SK-N-SH (cell line): ENCODE results near the gene ZAP70. TPM values are rescaled to one million over a fixed set of nuclear protein-coding genes. Genes with fewer than 3 reads are reported as not detected.

Experiments
- CTCF ChIA-PET: fragments of 300-600, 350-600 bp; formaldehyde crosslinking; extraction: SDS; loops from one replicate; lab custom pipeline; 2021; lab: Yijun Ruan, JAX
- POLR2A ChIA-PET: fragments of 350-600 bp; sonication (Branson Sonifier 250); formaldehyde crosslinking; extraction: SDS; loops from one replicate; lab custom pipeline; 2020; ENCODE audit warnings: antibody characterized with exemption, inconsistent platforms; lab: Yijun Ruan, JAX
- DNase-seq: peaks from one replicate; pipeline ENCODE4 v3.0.0; 2012
- H2AFZ ChIP-seq: fragments of 200-600 bp; sonication (generic); 2 replicates; pipeline ENCODE4 v1.8.1; 2016; ENCODE audit warnings: antibody characterized with exemption, mild to moderate bottlenecking, low read depth
- H3F3A ChIP-seq: fragments of 200-600 bp; sonication (generic); replicated peaks from 2 replicates; pipeline ENCODE3; 2016; ENCODE audit warnings: antibody characterized with exemption, mild to moderate bottlenecking; ENCODE audit not compliant: insufficient read depth
- H3K27ac ChIP-seq, 2 experiments: fragments of 200-500 bp in 1 of 2; fragments of 200-600 bp in 1 of 2; sonication (Bioruptor generic) in 1 of 2; sonication (generic), shearing (Covaris generic) in 1 of 2; 2 replicates each; pipeline versions ENCODE4 v1.5.1 to v1.6.1; 2014 to 2016; ENCODE audit warnings: low read depth in 2 of 2, inconsistent platforms in 1 of 2, low read length in 1 of 2, mild to moderate bottlenecking in 1 of 2, mixed read lengths in 1 of 2
- H3K27me3 ChIP-seq: fragments of 200-600 bp; sonication (generic), shearing (Covaris generic); 2 replicates; pipeline ENCODE4 v1.6.1; 2016; ENCODE audit warnings: mixed run types; ENCODE audit not compliant: insufficient read depth
- H3K36me3 ChIP-seq, 2 experiments: fragments of 200-500 bp in 1 of 2; fragments of 200-600 bp in 1 of 2; sonication (Bioruptor generic) in 1 of 2; sonication (generic) in 1 of 2; replicated peaks in 1 of 2; 2 replicates each; pipeline versions ENCODE3 to v1.5.1; 2014 to 2016; ENCODE audit warnings: low read length in 1 of 2, mild to moderate bottlenecking in 1 of 2; ENCODE audit not compliant: insufficient read depth in 2 of 2, control insufficient read depth in 1 of 2
- H3K4me1 ChIP-seq, 2 experiments: fragments of 200-500 bp in 1 of 2; fragments of 200-600 bp in 1 of 2; sonication (Bioruptor generic) in 1 of 2; sonication (generic), shearing (Covaris generic) in 1 of 2; 2 replicates each; pipeline versions ENCODE4 v1.5.1 to v1.6.1; 2014 to 2016; ENCODE audit warnings: low read depth in 1 of 2, low read length in 1 of 2, mixed run types in 1 of 2; ENCODE audit not compliant: insufficient read depth in 2 of 2, control insufficient read depth in 1 of 2
- H3K4me2 ChIP-seq: fragments of 200-600 bp; sonication (generic), shearing (Covaris generic); 2 replicates; pipeline ENCODE4 v1.6.1; 2017; ENCODE audit warnings: mixed run types
- H3K4me3 ChIP-seq, 2 experiments: fragments of 200-500 bp in 1 of 2; fragments of 200-600 bp in 1 of 2; sonication (Bioruptor generic) in 1 of 2; sonication (generic), shearing (Covaris generic) in 1 of 2; 2 replicates each; pipeline versions ENCODE4 v1.5.1 to v1.8.1; 2014 to 2016; ENCODE audit warnings: low read depth in 2 of 2, inconsistent platforms in 1 of 2, low read length in 1 of 2, mild to moderate bottlenecking in 1 of 2, mixed read lengths in 1 of 2, moderate library complexity in 1 of 2
- H3K79me2 ChIP-seq: fragments of 200-600 bp; sonication (generic); 2 replicates; pipeline ENCODE4 v1.8.1; 2017; ENCODE audit warnings: mild to moderate bottlenecking; ENCODE audit not compliant: insufficient read depth
- H3K9ac ChIP-seq: fragments of 200-600 bp; sonication (generic); 2 replicates; pipeline ENCODE4 v1.6.1; 2017; ENCODE audit warnings: mixed run types
- H3K9me2 ChIP-seq: fragments of 200-600 bp; sonication (generic); 2 replicates; pipeline ENCODE4 v1.6.1; 2017; ENCODE audit warnings: mixed run types
- H3K9me3 ChIP-seq: fragments of 200-600 bp; sonication (generic); 2 replicates; pipeline ENCODE4 v1.6.1; 2017; ENCODE audit warnings: mixed run types, mild to moderate bottlenecking, moderate library complexity
- H4K20me1 ChIP-seq: fragments of 200-600 bp; sonication (generic); 2 replicates; pipeline ENCODE4 v1.6.1; 2017; ENCODE audit warnings: mild to moderate bottlenecking, mixed run types; ENCODE audit not compliant: insufficient read depth
- EZH2phosphoT487 ChIP-seq: fragments of 200-600 bp; sonication (generic); IDR thresholded peaks from 2 replicates; pipeline ENCODE4 v1.6.1; 2017; ENCODE audit warnings: low read depth, mixed run types, mild to moderate bottlenecking, antibody characterized with exemption, moderate library complexity, borderline replicate concordance
- FOXM1 ChIP-seq: IDR thresholded peaks from 2 replicates; pipeline ENCODE4 v1.4.0; 2012; ENCODE audit warnings: low read depth, mild to moderate bottlenecking
- GABPA ChIP-seq: IDR thresholded peaks from 2 replicates; pipeline ENCODE4 v1.4.0; 2012; ENCODE audit warnings: low read depth, mild to moderate bottlenecking
- GATA2 ChIP-seq: sonication (generic); formaldehyde crosslinking; IDR thresholded peaks from 2 replicates; pipeline ENCODE4 v1.5.0; 2020; ENCODE audit warnings: mild to moderate bottlenecking, missing genetic modification reagents
- IRF3 ChIP-seq: fragments of 150-350 bp; IDR thresholded peaks from 2 replicates; pipeline ENCODE4 v1.6.1; 2016; ENCODE audit warnings: mild to moderate bottlenecking, low read depth, low read length
- JUND ChIP-seq: IDR thresholded peaks from 2 replicates; pipeline ENCODE4 v1.4.0; 2012
- MXI1 ChIP-seq: IDR thresholded peaks from 2 replicates; pipeline ENCODE4 v1.6.1; 2012; ENCODE audit warnings: mild to moderate bottlenecking, low read depth, low read length, improper control_type of control experiment
- NRF1 ChIP-seq: IDR thresholded peaks from 2 replicates; pipeline ENCODE4 v1.6.1; 2012; ENCODE audit warnings: low read depth, mild to moderate bottlenecking, low read length
- REST ChIP-seq: IDR thresholded peaks from 2 replicates; pipeline ENCODE4 v1.6.1; 2012; ENCODE audit warnings: mild to moderate bottlenecking, low read depth, low read length, moderate library complexity
- SMC3 ChIP-seq: IDR thresholded peaks from 2 replicates; pipeline ENCODE4 v1.6.1; 2012; ENCODE audit warnings: low read depth, low read length, improper control_type of control experiment
- TAF1 ChIP-seq: IDR thresholded peaks from 2 replicates; pipeline ENCODE4 v1.6.1; 2012; ENCODE audit warnings: low read depth, mild to moderate bottlenecking, low read length, moderate library complexity, borderline replicate concordance
- TCF12 ChIP-seq: IDR thresholded peaks from 2 replicates; pipeline ENCODE4 v1.4.0; 2012
- USF1 ChIP-seq: IDR thresholded peaks from 2 replicates; pipeline ENCODE4 v1.4.0; 2012; ENCODE audit warnings: low read depth, borderline replicate concordance
- USF2 ChIP-seq: fragments of 150-350 bp; IDR thresholded peaks from 2 replicates; pipeline ENCODE4 v1.6.1; 2017; ENCODE audit warnings: antibody characterized with exemption, low read length, low read depth, borderline replicate concordance
- YY1 ChIP-seq: IDR thresholded peaks from 2 replicates; pipeline ENCODE4 v1.4.0; 2012; ENCODE audit warnings: low read depth, mild to moderate bottlenecking
- polyA plus RNA-seq, 3 experiments: library from polyadenylated mRNA; depleted of rRNA; stranded (reverse); fragments of >200 nt; gene quantifications; 2 replicates each; pipeline ENCODE4 v1.2.3, GENCODE V29; 2012
- TF ChIP-seq, protein P1 (sequence below): fragments of 200-600 bp; sonication (generic); IDR thresholded peaks from 2 replicates; pipeline ENCODE4 v1.6.1; 2017; ENCODE audit warnings: antibody characterized with exemption, mild to moderate bottlenecking, moderate library complexity

The ZAP70 gene
- polyA plus RNA-seq, 1 of the 3 experiments (the other 2 are of a cell fraction): 0.05 TPM

DNA sequence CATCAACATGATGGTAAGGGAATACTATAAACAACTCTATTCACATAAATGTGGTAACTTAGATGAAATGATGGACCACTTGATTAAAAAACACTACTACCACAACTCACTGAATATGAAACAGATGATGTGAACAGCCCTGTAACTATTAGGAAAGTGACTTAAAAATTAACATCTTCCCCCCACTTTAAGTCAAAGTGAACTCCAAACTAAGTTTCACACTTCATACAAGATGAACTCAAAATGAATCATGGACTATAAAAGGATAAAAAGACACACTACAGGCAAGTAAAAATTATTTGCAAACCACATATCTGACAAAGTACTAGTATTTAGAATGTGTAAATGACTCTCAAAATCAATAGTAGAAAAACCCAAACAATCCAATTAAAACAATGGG lies 71.6 kb downstream of the ZAP70 start:
- Histone ChIP-seq H3K9me3 (no peaks in the 10 kb centered on the region), H3K27ac (no peak overlapping the region), H3K79me2 (no peaks in the 10 kb centered on the region), H3K9me2 (no peaks in the 10 kb centered on the region), H3F3A (peaks cover 3% of the 10 kb centered on the region), H3K27me3 (no peaks in the 10 kb centered on the region), H3K4me3 (no peak overlapping the region), H3K36me3 (peaks cover 3 to 15% of the 10 kb centered on the region in 2 experiments), H3K4me1 (peaks cover 0 to 2% of the 10 kb centered on the region in 2 experiments; a peak in 1 of 4 replicates), H2AFZ (no peak overlapping the region), H3K9ac (no peak overlapping the region), H4K20me1 (no peaks in the 10 kb centered on the region), H3K4me2 (no peak overlapping the region)
- TF ChIP-seq USF1 (no peak), GABPA (no peak), IRF3 (no peak), EZH2phosphoT487 (no peak), GATA2 (CRISPR knock-in tag) (no peak), MXI1 (no peak), REST (no peak), JUND (no peak), TCF12 (no peak), FOXM1 (no peak), TAF1 (no peak), USF2 (no peak), NRF1 (no peak), YY1 (no peak), SMC3 (no peak)
- TF ChIP-seq, protein P1, sequence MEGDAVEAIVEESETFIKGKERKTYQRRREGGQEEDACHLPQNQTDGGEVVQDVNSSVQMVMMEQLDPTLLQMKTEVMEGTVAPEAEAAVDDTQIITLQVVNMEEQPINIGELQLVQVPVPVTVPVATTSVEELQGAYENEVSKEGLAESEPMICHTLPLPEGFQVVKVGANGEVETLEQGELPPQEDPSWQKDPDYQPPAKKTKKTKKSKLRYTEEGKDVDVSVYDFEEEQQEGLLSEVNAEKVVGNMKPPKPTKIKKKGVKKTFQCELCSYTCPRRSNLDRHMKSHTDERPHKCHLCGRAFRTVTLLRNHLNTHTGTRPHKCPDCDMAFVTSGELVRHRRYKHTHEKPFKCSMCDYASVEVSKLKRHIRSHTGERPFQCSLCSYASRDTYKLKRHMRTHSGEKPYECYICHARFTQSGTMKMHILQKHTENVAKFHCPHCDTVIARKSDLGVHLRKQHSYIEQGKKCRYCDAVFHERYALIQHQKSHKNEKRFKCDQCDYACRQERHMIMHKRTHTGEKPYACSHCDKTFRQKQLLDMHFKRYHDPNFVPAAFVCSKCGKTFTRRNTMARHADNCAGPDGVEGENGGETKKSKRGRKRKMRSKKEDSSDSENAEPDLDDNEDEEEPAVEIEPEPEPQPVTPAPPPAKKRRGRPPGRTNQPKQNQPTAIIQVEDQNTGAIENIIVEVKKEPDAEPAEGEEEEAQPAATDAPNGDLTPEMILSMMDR: no peak
- no peak for DNase-seq
- ChIA-PET CTCF (no interaction called here), POLR2A (no interaction called here)
